SU-DHL-6 (cell line): ENCODE data around the gene PREX1.

Source experiments
- CTCF ChIP-seq: fragments of 200-600 bp; sonication (generic); IDR thresholded peaks from one replicate; pipeline ENCODE4 v1.5.1; 2017; ENCODE audit warnings: antibody characterized with exemption, mild to moderate bottlenecking, low read length, moderate library complexity; ENCODE audit not compliant: insufficient read depth, poor library complexity, severe bottlenecking
- EZH2phosphoT487 ChIP-seq: fragments of 200-600 bp; sonication (generic), shearing (Covaris generic); conservative IDR thresholded peaks from 2 replicates; pipeline ENCODE4 v1.6.1; 2018; ENCODE audit warnings: mild to moderate bottlenecking, antibody characterized with exemption, low read length, moderate library complexity, mixed read lengths

- TF ChIP-seq CTCF (no peak), EZH2phosphoT487 (no peak)
Measured at GRCh38 chr20:48577557-48577956, 250.2 kb downstream of the PREX1 start.
